ENCODE measurements around the gene HECTD2. TPM values are rescaled to one million over a fixed set of nuclear protein-coding genes. Genes with fewer than 3 reads are reported as not detected.
"Not testable (repeated sequence)": the region's sequence is repeated elsewhere in the genome, so short reads cannot be mapped to it uniquely, and the experiment has no call there.

Gene HECTD2
- total and polyA plus RNA-seq, 2 of the 8 experiments (the other 6 are each of a cell fraction or from before 2014, with no cell fraction given) = 5.7 to 11.9 TPM

DNA sequence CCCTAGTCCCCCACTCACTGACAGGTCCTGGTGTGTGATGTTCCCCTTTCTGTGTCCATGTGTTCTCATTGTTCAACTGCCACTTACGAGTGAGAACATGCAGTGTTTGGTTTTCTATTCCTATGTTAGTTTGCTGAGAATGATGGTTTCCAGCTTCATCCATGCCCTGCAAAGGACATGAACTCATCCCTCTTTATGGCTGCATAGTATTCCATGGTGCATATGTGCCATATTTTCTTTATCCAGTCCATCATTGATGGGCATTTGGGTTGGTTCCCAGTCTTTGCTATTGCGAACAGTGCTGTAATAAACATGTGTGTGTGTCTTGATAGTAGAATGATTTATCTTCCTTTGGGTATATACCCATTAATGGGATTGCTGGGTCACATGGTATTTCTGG lies 28.1 kb downstream of the HECTD2 start:
- H3K14ac ChIP-seq (ENCODE audit: insufficient read length); H3K23me2 ChIP-seq (ENCODE audit: low read depth, low read length); H3K18ac ChIP-seq (ENCODE audit: extremely low read depth, low read length); H3K36me3 ChIP-seq (ENCODE audit: control insufficient read depth in 2 of 4, insufficient read depth in 4 of 4, low read length in 3 of 4); CTCF ChIA-PET (ENCODE audit: partially characterized antibody); DNase-seq (ENCODE audit: low read depth in 1 of 2, low spot score in 2 of 2); H3K4me1 ChIP-seq (replicated peaks in 1 of 4; ENCODE audit: control insufficient read depth in 3 of 4, insufficient read depth in 4 of 4, low read length in 3 of 4); H3K9ac ChIP-seq (replicated peaks in 1 of 4; ENCODE audit: extremely low read depth in 1 of 4, low read depth in 3 of 4, low read length in 3 of 4); POLR2A ChIA-PET (ENCODE audit: partially characterized antibody); H3K27ac ChIP-seq (ENCODE audit: low read depth, low read length); H3K9me3 ChIP-seq (ENCODE audit: insufficient read depth in 2 of 2, low read depth in 1 of 2, low read length in 1 of 2); H4K91ac ChIP-seq (replicated peaks; ENCODE audit: insufficient read length, low read length); H3K79me2 ChIP-seq (ENCODE audit: control insufficient read depth in 1 of 2, insufficient read depth in 2 of 2, low read length in 2 of 2); H2BK12ac ChIP-seq (ENCODE audit: low read depth, low read length); H3K4me3 ChIP-seq (ENCODE audit: extremely low read depth in 1 of 4, insufficient read depth in 2 of 4, low read depth in 3 of 4, low read length in 4 of 4); H2AFZ ChIP-seq (ENCODE audit: low read length); FAIRE-seq; H2BK20ac ChIP-seq (ENCODE audit: low read length); H4K20me1 ChIP-seq (replicated peaks in 1 of 2; ENCODE audit: control insufficient read depth in 1 of 2, insufficient read depth in 2 of 2, low read length in 2 of 2); H3K23ac ChIP-seq (ENCODE audit: insufficient read length); H3K27me3 ChIP-seq (replicated peaks in 1 of 4; ENCODE audit: control insufficient read depth in 3 of 4, extremely low read depth in 1 of 4, insufficient read depth in 3 of 4, low read length in 3 of 4); H4K8ac ChIP-seq (ENCODE audit: extremely low read depth, insufficient read depth, low read length); H3K56ac ChIP-seq (replicated peaks; ENCODE audit: insufficient read length, low read depth, low read length); H3K4ac ChIP-seq (replicated peaks; ENCODE audit: insufficient read length, low read depth, low read length); H2BK5ac ChIP-seq (ENCODE audit: low read depth, low read length); H2BK120ac ChIP-seq (replicated peaks; ENCODE audit: low read depth, low read length); H2AK5ac ChIP-seq (ENCODE audit: low read depth, low read length); H4K5ac ChIP-seq (ENCODE audit: insufficient read length, low read depth, low read length); H2BK15ac ChIP-seq (ENCODE audit: low read length); H3K79me1 ChIP-seq (ENCODE audit: low read depth, low read length); H3K4me2 ChIP-seq (ENCODE audit: insufficient read depth in 1 of 2, low read depth in 2 of 2, low read length in 2 of 2): not testable (repeated sequence)
- 95% methylated on average over 2 of the region's 2 CpGs; no CpG with 5 or more reads in 1 of the 2 experiments for WGBS, 2 experiments (ENCODE audit: extremely low coverage in 1 of 2, insufficient coverage in 1 of 2, insufficient read length in 1 of 2, insufficient replicate concordance in 2 of 2, low coverage in 1 of 2, low lambda C conversion rate in 2 of 2, missing lambda C conversion rate in 1 of 2)

Data from H1 (cell line).